IMR-90 (cell line): Measurements from ENCODE around the gene FAM131B. TPM values are rescaled to one million over a fixed set of nuclear protein-coding genes. Genes with fewer than 3 reads are reported as not detected.

Source experiments
- ATAC-seq: fragments of 200-7000 bp; cut with Tn5 transposase; 2 replicates; pipeline ENCODE4 v1.9.1; 2020; ENCODE audit warnings: low read depth, mild to moderate bottlenecking, moderate library complexity
- BruUV-seq: library from RNA; stranded (reverse); fragments of 400-500 nt; replicated peaks from 2 replicates; lab custom pipeline; 2021; lab: Mats Ljungman, UMichigan
- CTCF ChIA-PET: fragments of 300-600 bp; formaldehyde crosslinking; extraction: SDS; loops from one replicate; lab custom pipeline; 2021; ENCODE audit warnings: antibody characterized with exemption; lab: Yijun Ruan, JAX
- POLR2A ChIA-PET: fragments of 300-600 bp; sonication (Branson Sonifier 250); formaldehyde crosslinking; loops from one replicate; lab custom pipeline; 2022; ENCODE audit warnings: antibody characterized with exemption; ENCODE audit not compliant: unreplicated experiment; lab: Charles Lee
- DNase-seq: peaks from one replicate; pipeline ENCODE4 v3.0.0; 2013
- H2AFZ ChIP-seq: replicated peaks from 2 replicates; pipeline ENCODE3; 2013; ENCODE audit warnings: low read length, mild to moderate bottlenecking; ENCODE audit not compliant: poor library complexity
- H2AK5ac ChIP-seq: 2 replicates; pipeline ENCODE4 v1.6.1; 2013; ENCODE audit warnings: low read depth, low read length, inconsistent platforms
- H2AK9ac ChIP-seq: replicated peaks from 2 replicates; pipeline ENCODE3; 2013; ENCODE audit warnings: mild to moderate bottlenecking, low read depth, low read length, moderate library complexity; ENCODE audit not compliant: poor library complexity
- H2BK120ac ChIP-seq: 2 replicates; pipeline ENCODE4 v1.6.1; 2013; ENCODE audit warnings: low read depth, low read length, inconsistent platforms
- H2BK15ac ChIP-seq: 3 replicates; pipeline ENCODE4 v1.6.1; 2013; ENCODE audit warnings: low read depth, low read length, inconsistent platforms
- H2BK20ac ChIP-seq: 2 replicates; pipeline ENCODE4 v1.6.1; 2013; ENCODE audit warnings: low read depth, mild to moderate bottlenecking, inconsistent platforms, low read length, moderate library complexity
- H2BK5ac ChIP-seq: 2 replicates; pipeline ENCODE4 v1.6.1; 2013; ENCODE audit warnings: mild to moderate bottlenecking, low read depth, low read length, inconsistent platforms; ENCODE audit not compliant: poor library complexity, severe bottlenecking
- H3K14ac ChIP-seq: replicated peaks from 2 replicates; pipeline ENCODE4 v1.6.1; 2013; ENCODE audit warnings: low read depth, low read length, inconsistent platforms
- H3K18ac ChIP-seq: 2 replicates; pipeline ENCODE4 v1.6.1; 2013; ENCODE audit warnings: low read depth, low read length, control low read depth
- H3K23ac ChIP-seq: 2 replicates; pipeline ENCODE4 v1.6.1; 2013; ENCODE audit warnings: low read depth, low read length, inconsistent platforms
- H3K27ac ChIP-seq: 2 replicates; pipeline ENCODE4 v1.5.1; 2013; ENCODE audit warnings: mild to moderate bottlenecking, control low read depth, low read length; ENCODE audit not compliant: insufficient read depth
- H3K27me3 ChIP-seq: 2 replicates; pipeline ENCODE4 v1.6.1; 2013; ENCODE audit warnings: low read length; ENCODE audit not compliant: control insufficient read depth, insufficient read depth
- H3K36me3 ChIP-seq: 2 replicates; pipeline ENCODE4 v1.6.1; 2013; ENCODE audit warnings: low read length, mixed read lengths; ENCODE audit not compliant: control insufficient read depth, insufficient read depth
- H3K4ac ChIP-seq: 2 replicates; pipeline ENCODE4 v1.6.1; 2013; ENCODE audit warnings: low read depth, low read length, inconsistent platforms
- H3K4me1 ChIP-seq: 2 replicates; pipeline ENCODE4 v1.6.1; 2013; ENCODE audit warnings: low read length, mixed read lengths; ENCODE audit not compliant: control insufficient read depth, insufficient read depth
- H3K4me2 ChIP-seq: 2 replicates; pipeline ENCODE4 v1.6.1; 2013; ENCODE audit warnings: low read depth, mild to moderate bottlenecking, control low read depth, low read length, moderate library complexity
- H3K4me3 ChIP-seq: 2 replicates; pipeline ENCODE4 v1.5.1; 2013; ENCODE audit warnings: low read depth, mild to moderate bottlenecking, control low read depth, low read length, moderate library complexity; ENCODE audit not compliant: insufficient read depth
- H3K56ac ChIP-seq: 2 replicates; pipeline ENCODE4 v1.6.1; 2013; ENCODE audit warnings: low read length, inconsistent platforms; ENCODE audit not compliant: insufficient read depth; ENCODE audit errors: extremely low read depth
- H3K79me1 ChIP-seq, 2 experiments: 2 replicates each; pipeline ENCODE4 v1.6.1; 2013; ENCODE audit warnings: low read length in 2 of 2, inconsistent platforms in 1 of 2, low read depth in 1 of 2
- H3K9ac ChIP-seq: 2 replicates; pipeline ENCODE4 v1.6.1; 2013; ENCODE audit warnings: low read depth, low read length, control low read depth
- H3K9me1 ChIP-seq: 2 replicates; pipeline ENCODE4 v1.6.1; 2013; ENCODE audit warnings: low read length, inconsistent platforms; ENCODE audit not compliant: insufficient read depth
- H3K9me3 ChIP-seq: 2 replicates; pipeline ENCODE4 v1.6.1; 2013; ENCODE audit warnings: low read length; ENCODE audit not compliant: control insufficient read depth, insufficient read depth
- H4K20me1 ChIP-seq: 2 replicates; pipeline ENCODE4 v1.6.1; 2013; ENCODE audit warnings: low read length, inconsistent platforms; ENCODE audit not compliant: insufficient read depth
- H4K5ac ChIP-seq: 2 replicates; pipeline ENCODE4 v1.6.1; 2013; ENCODE audit warnings: mild to moderate bottlenecking, low read depth, low read length, control low read depth
- H4K8ac ChIP-seq, 2 experiments: 2 replicates each; pipeline ENCODE4 v1.6.1; 2013; ENCODE audit warnings: low read depth in 2 of 2, low read length in 2 of 2, control low read depth in 1 of 2, inconsistent platforms in 1 of 2
- H4K91ac ChIP-seq: 2 replicates; pipeline ENCODE4 v1.6.1; 2013; ENCODE audit warnings: low read depth, low read length, inconsistent platforms; ENCODE audit not compliant: insufficient read depth
- BHLHE40 ChIP-seq: fragments of 150-350 bp; IDR thresholded peaks from 2 replicates; pipeline ENCODE4 v1.6.1; 2016; ENCODE audit warnings: mild to moderate bottlenecking, low read depth, low read length
- CEBPB ChIP-seq: IDR thresholded peaks from 2 replicates; pipeline ENCODE4 v1.6.1; 2012; ENCODE audit warnings: low read depth, low read length, improper control_type of control experiment
- CHD1 ChIP-seq: IDR thresholded peaks from 2 replicates; pipeline ENCODE4 v1.6.1; 2012; ENCODE audit warnings: low read depth, low read length, improper control_type of control experiment
- CTCF ChIP-seq: conservative IDR thresholded peaks from 2 replicates; pipeline ENCODE4 v1.5.1; 2012; ENCODE audit warnings: mild to moderate bottlenecking, low read depth, low read length, improper control_type of control experiment
- FOS ChIP-seq: fragments of 150-350 bp; IDR thresholded peaks from 2 replicates; pipeline ENCODE4 v1.6.1; 2016; ENCODE audit warnings: low read depth, low read length
- MAFK ChIP-seq: IDR thresholded peaks from 2 replicates; pipeline ENCODE4 v1.6.1; 2012; ENCODE audit warnings: low read depth, low read length, improper control_type of control experiment
- MAZ ChIP-seq: IDR thresholded peaks from 2 replicates; pipeline ENCODE4 v1.6.1; 2012; ENCODE audit warnings: low read depth, mild to moderate bottlenecking, low read length, improper control_type of control experiment, moderate library complexity, borderline replicate concordance
- MXI1 ChIP-seq: IDR thresholded peaks from 2 replicates; pipeline ENCODE4 v1.6.1; 2012; ENCODE audit warnings: low read depth, mild to moderate bottlenecking, low read length, moderate library complexity, borderline replicate concordance
- NFE2L2 ChIP-seq: fragments of 150-350 bp; IDR thresholded peaks from 2 replicates; pipeline ENCODE4 v1.6.1; 2016; ENCODE audit warnings: low read depth, mild to moderate bottlenecking, low read length
- POLR2A ChIP-seq: IDR thresholded peaks from 2 replicates; pipeline ENCODE4 v1.6.1; 2012; ENCODE audit warnings: mild to moderate bottlenecking, low read depth, low read length
- RAD21 ChIP-seq: IDR thresholded peaks from 2 replicates; pipeline ENCODE4 v1.6.1; 2012; ENCODE audit warnings: low read length, improper control_type of control experiment
- RCOR1 ChIP-seq: IDR thresholded peaks from 2 replicates; pipeline ENCODE4 v1.6.1; 2012; ENCODE audit warnings: mild to moderate bottlenecking, low read length, improper control_type of control experiment; ENCODE audit not compliant: insufficient replicate concordance
- RFX5 ChIP-seq: IDR thresholded peaks from 2 replicates; pipeline ENCODE4 v1.8.0; 2012; ENCODE audit warnings: low read depth, mild to moderate bottlenecking, low read length, moderate library complexity
- SMC3 ChIP-seq: fragments of 150-350 bp; IDR thresholded peaks from 2 replicates; pipeline ENCODE4 v1.6.1; 2016; ENCODE audit warnings: low read depth, mild to moderate bottlenecking, antibody characterized with exemption, low read length, moderate library complexity
- USF2 ChIP-seq: fragments of 150-350 bp; IDR thresholded peaks from 2 replicates; pipeline ENCODE4 v1.6.1; 2017; ENCODE audit warnings: mild to moderate bottlenecking, antibody characterized with exemption, low read length, low read depth
- WGBS, 2 experiments: methylation state at CpG; one replicate each; pipeline versions ENCODE4 v1.1.5 to v1.1.7; 2013; ENCODE audit warnings: missing lambda C conversion rate in 2 of 2; ENCODE audit not compliant: insufficient read length in 1 of 2; ENCODE audit errors: extremely low coverage in 2 of 2; 5-methylcytosine and 5-hydroxymethylcytosine counted together
- dilution Hi-C: fragments of 300-500 bp; cut with HindIII; formaldehyde crosslinking; loops from one replicate; pipeline ENCODE4 v1.14.3; 2018; ENCODE audit warnings: low sequenced_read_pairs; ENCODE audit not compliant: unreplicated experiment
- in situ Hi-C: fragments of 300-500 bp; cut with MboI; formaldehyde crosslinking; loops from 3 replicates; pipeline ENCODE4 v1.14.3; 2019; ENCODE audit warnings: low sequenced_read_pairs, inconsistent platforms, mixed read lengths
- intact Hi-C: fragments of 100-400 bp; cut with micrococcal nuclease; formaldehyde crosslinking; loops from 2 replicates; pipeline ENCODE4 v1.10.0; 2022
- polyA plus RNA-seq, 3 experiments: library from polyadenylated mRNA; depleted of rRNA; stranded (reverse); fragments of >200 nt; gene quantifications; 2 replicates each; pipeline ENCODE4 v1.2.3, GENCODE V29; 2012; ENCODE audit warnings: low replicate concordance in 1 of 3
- total RNA-seq: library from RNA; depleted of rRNA; stranded (reverse); fragments of >200 nt; gene quantifications from 2 replicates; pipeline ENCODE4 v1.2.3, GENCODE V29; 2012

FAM131B gene
- total and polyA plus RNA-seq, 2 of the 4 experiments (the other 2 are of a cell fraction): 3.4 to 4.3 TPM

- no TSS peak for BruUV-seq
- Histone ChIP-seq H3K36me3 (peaks cover 2% of the 10 kb centered on the region; the same call in 1 of the 2 replicates), H4K20me1 (no peaks in the 10 kb centered on the region), H2AK9ac (no peak overlapping the region), H3K14ac (no peak overlapping the region), H3K9me3 (no peaks in the 10 kb centered on the region), H4K8ac (no peak overlapping the region), H3K27ac (no peak overlapping the region), H3K4me1 (no peaks in the 10 kb centered on the region), H3K4me2 (no peak overlapping the region), H4K5ac (no peak overlapping the region), H3K18ac (no peak overlapping the region), H2BK20ac (no peak overlapping the region), H2BK120ac (no peak overlapping the region), H3K4me3 (no peak overlapping the region), H3K9ac (no peak overlapping the region), H3K27me3 (peaks cover 38% of the 10 kb centered on the region), H3K56ac (no peak overlapping the region), H2AFZ (no peak overlapping the region), H3K9me1 (no peaks in the 10 kb centered on the region), H3K23ac (no peak overlapping the region), H2BK5ac (no peak overlapping the region), H3K79me1 (no peaks in the 10 kb centered on the region), H2BK15ac (no peak overlapping the region), H2AK5ac (no peak overlapping the region), H3K4ac (no peak overlapping the region), H4K91ac (no peak overlapping the region)
- ChIA-PET POLR2A (no interaction called here), CTCF (interaction anchor here (0.6 to 0.8 kb wide), 2 partner anchors 19 to 576 kb away, joined by 3 to 7 read pairs; no protein-coding TSS in a partner anchor)
- dilution Hi-C loops (no loop called here), in situ Hi-C loops (no loop called here), intact Hi-C loops (no loop called here)
- WGBS, 2 experiments: 32% methylated on average over 5 of the region's 19 CpGs; no CpG with 5 or more reads in 1 of the 2 experiments
- DNase-seq (no peak), ATAC-seq (no peak)
- TF ChIP-seq RFX5: no peak
- no peak for TF ChIP-seq MAZ
- TF ChIP-seq MXI1: no peak
- no peak for TF ChIP-seq BHLHE40
- TF ChIP-seq RAD21: no peak
- no peak for TF ChIP-seq CHD1
- TF ChIP-seq RCOR1: no peak
- no peak for TF ChIP-seq POLR2A
- no peak for TF ChIP-seq NFE2L2
- no peak for TF ChIP-seq MAFK
- TF ChIP-seq FOS: no peak
- no peak for TF ChIP-seq CTCF
- no peak for TF ChIP-seq CEBPB
- no peak for TF ChIP-seq SMC3
- no peak for TF ChIP-seq USF2
Measured at GRCh38 chr7:143360788-143361551, 1.5 kb downstream of the FAM131B start.
